GM19438 (cell line): ENCODE results near the gene NGDN.

Source experiments
- ATAC-seq: cut with Tn5 transposase; IDR thresholded peaks from one replicate; pipeline ENCODE4 v1.9.1; 2021; ENCODE audit warnings: low read depth; ENCODE audit not compliant: unreplicated experiment

NGDN gene

GRCh38 chr14:23465261-23465660 is 4.2 kb upstream of the NGDN start:
- ATAC-seq, result no peak

GRCh38 chr14:23468704-23469126 is 788 bp upstream of the NGDN start:
- no peak for ATAC-seq

- peak; percentile 3 for ATAC-seq
These were observed 452 bp downstream of the NGDN start for GRCh38 chr14:23469906-23470403.

- no peak for ATAC-seq
These were observed 1.4 kb downstream of the NGDN start for GRCh38 chr14:23470947-23471346.

GRCh38 chr14:23478109-23478759 is 8.7 kb downstream of the NGDN start:
- ATAC-seq, result no peak

GRCh38 chr14:23481362-23481970 is 12.0 kb downstream of the NGDN start:
- no peak for ATAC-seq

GRCh38 chr14:23481979-23482822 is 12.7 kb downstream of the NGDN start:
- no peak for ATAC-seq

GRCh38 chr14:23482823-23483148 is 13.3 kb downstream of the NGDN start:
- no peak for ATAC-seq

GRCh38 chr14:23483236-23483854 is 13.8 kb downstream of the NGDN start:
- ATAC-seq, result no peak

GRCh38 chr14:23485326-23485725 is 15.8 kb downstream of the NGDN start:
- no peak for ATAC-seq

- ATAC-seq, result no peak
These were observed 16.5 kb downstream of the NGDN start for GRCh38 chr14:23486036-23486435.

- ATAC-seq, result no peak
These were observed 17.7 kb downstream of the NGDN start for GRCh38 chr14:23487216-23487615.

GRCh38 chr14:23492618-23493272 is 23.2 kb downstream of the NGDN start:
- no peak for ATAC-seq

- no peak for ATAC-seq
These were observed 24.7 kb downstream of the NGDN start for GRCh38 chr14:23494223-23494622.

GRCh38 chr14:23512156-23512555 is 42.7 kb downstream of the NGDN start:
- no peak for ATAC-seq

GRCh38 chr14:23513005-23513817 is 43.7 kb downstream of the NGDN start:
- ATAC-seq, result no peak

GRCh38 chr14:23513818-23514643 is 44.5 kb downstream of the NGDN start:
- no peak for ATAC-seq

GRCh38 chr14:23514644-23514957 is 45.1 kb downstream of the NGDN start:
- ATAC-seq, result no peak
